Lung (tissue), 12 donors: Measurements from ENCODE around the gene MT3. TPM values are rescaled to one million over a fixed set of nuclear protein-coding genes. Genes with fewer than 3 reads are reported as not detected.

Experiments used
- ATAC-seq: fragments of 200-7000 bp; cut with Tn5 transposase; one replicate; pipeline ENCODE4 v1.9.1; 2020; ENCODE audit warnings: moderate number of reproducible peaks; ENCODE audit not compliant: insufficient read depth, low FRiP score
- DNase-seq, 3 donors: peaks; one replicate each; pipeline ENCODE4 v3.0.0-alpha.2; 2013 to 2017
- H3K27ac ChIP-seq, 2 donors: one replicate each; pipeline ENCODE4 v1.5.1; 2013; ENCODE audit warnings: mild to moderate bottlenecking in 2 of 2, moderate library complexity in 2 of 2, control low read depth in 1 of 2, inconsistent platforms in 1 of 2, low read depth in 1 of 2, low read length in 1 of 2
- H3K27me3 ChIP-seq, 3 donors: one replicate each; pipeline ENCODE4 v1.5.1; 2013; ENCODE audit warnings: low read length in 2 of 3; ENCODE audit not compliant: control insufficient read depth in 3 of 3, insufficient read depth in 3 of 3
- H3K36me3 ChIP-seq, 4 donors: one replicate each; pipeline ENCODE4 v1.5.1; 2013; ENCODE audit warnings: low read length in 4 of 4, mild to moderate bottlenecking in 1 of 4, moderate library complexity in 1 of 4; ENCODE audit not compliant: control insufficient read depth in 4 of 4, insufficient read depth in 4 of 4
- H3K4me1 ChIP-seq, 5 donors: one replicate each; pipeline ENCODE4 v1.5.1; 2013; ENCODE audit warnings: low read length in 5 of 5, mild to moderate bottlenecking in 2 of 5, moderate library complexity in 1 of 5; ENCODE audit not compliant: control insufficient read depth in 5 of 5, insufficient read depth in 5 of 5
- H3K4me3 ChIP-seq: one replicate; pipeline ENCODE4 v1.5.1; 2013; ENCODE audit warnings: mild to moderate bottlenecking, control low read depth, moderate library complexity
- H3K9ac ChIP-seq, 2 donors: one replicate each; pipeline ENCODE4 v1.5.1; 2013; ENCODE audit warnings: low read length in 2 of 2, control low read depth in 1 of 2; ENCODE audit not compliant: insufficient read depth in 1 of 2
- H3K9me3 ChIP-seq, 4 donors: one replicate each; pipeline ENCODE4 v1.5.1; 2013; ENCODE audit warnings: low read length in 3 of 4, mild to moderate bottlenecking in 1 of 4, moderate library complexity in 1 of 4; ENCODE audit not compliant: control insufficient read depth in 4 of 4, insufficient read depth in 3 of 4
- WGBS, 2 donors: extraction: QIAGEN DNeasy Blood & Tissue Kit; methylation state at CpG; one replicate each; pipeline ENCODE4 v1.1.7; 2013; 5-methylcytosine and 5-hydroxymethylcytosine counted together
- polyA plus RNA-seq, 2 donors: library from polyadenylated mRNA; stranded (reverse); fragments of 200-250 nt; gene quantifications; one replicate each; pipeline ENCODE4 v1.2.1, GENCODE V29; 2013
- total RNA-seq, 2 donors: library from RNA; depleted of rRNA in 1 of 2; stranded (reverse); fragments of >200 nt in 1 of 2; gene quantifications; one replicate each; pipeline ENCODE4 v1.2.1, GENCODE V29; 2014 to 2021
- TF ChIP-seq, protein P1 (sequence below): IDR thresholded peaks from 2 replicates; pipeline ENCODE4 v1.5.1; 2012; ENCODE audit warnings: mild to moderate bottlenecking; ENCODE audit errors: control extremely low read depth, extremely low read depth
- donor health status: control.
- donor health status: control.
- donor health status: Bipolar disorder and iron deficiency.
- donor health status: healthy.
- donor health status: DM: yes; HTN: yes; CAD: no.

MT3 gene
- total and polyA plus RNA-seq, 4 donors: 1.3 to 4.4 TPM; not detected in 2

DNA sequence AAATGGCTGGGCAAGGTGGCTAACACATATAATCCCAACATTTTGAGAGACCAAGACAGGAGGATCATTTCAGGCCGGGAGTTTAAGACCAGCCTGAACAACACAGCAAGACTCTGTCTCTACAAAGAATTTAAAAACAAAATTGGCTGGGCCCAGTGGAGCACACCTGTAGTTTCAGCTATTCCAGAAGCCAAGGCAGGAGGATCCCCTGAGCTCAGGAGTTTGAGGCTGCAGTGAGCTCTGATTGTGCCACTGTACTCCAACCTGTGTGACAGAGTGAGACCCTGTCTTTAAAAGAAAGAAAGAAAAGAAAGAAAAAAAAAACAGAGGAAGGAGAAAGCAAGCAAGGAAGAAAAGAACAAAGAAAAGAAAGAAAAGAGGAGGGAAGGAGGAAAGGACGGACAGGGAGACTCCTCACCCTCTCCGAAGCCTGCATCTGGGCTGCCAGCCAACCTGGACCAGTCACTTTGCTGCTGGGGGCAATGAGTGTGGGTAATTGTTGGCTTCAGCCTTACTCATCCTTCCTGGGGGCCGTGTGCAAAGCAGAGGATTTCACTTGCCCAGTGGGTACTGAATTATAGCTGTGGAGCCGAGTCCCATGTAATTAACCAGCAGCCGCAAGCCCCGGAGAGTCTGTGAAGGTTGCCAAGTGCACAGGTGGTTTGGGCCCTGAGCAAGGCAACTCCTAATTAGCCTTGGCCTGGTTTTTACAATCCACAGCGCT lies 31.1 kb upstream of the MT3 start:
- DNase-seq (no peak), ATAC-seq (no peak)
- no peaks in the 10 kb centered on the region for H3K4me1 ChIP-seq
- H3K9me3 ChIP-seq: no peaks in the 10 kb centered on the region
- H3K4me3 ChIP-seq: no peak overlapping the region
- TF ChIP-seq, protein P1, sequence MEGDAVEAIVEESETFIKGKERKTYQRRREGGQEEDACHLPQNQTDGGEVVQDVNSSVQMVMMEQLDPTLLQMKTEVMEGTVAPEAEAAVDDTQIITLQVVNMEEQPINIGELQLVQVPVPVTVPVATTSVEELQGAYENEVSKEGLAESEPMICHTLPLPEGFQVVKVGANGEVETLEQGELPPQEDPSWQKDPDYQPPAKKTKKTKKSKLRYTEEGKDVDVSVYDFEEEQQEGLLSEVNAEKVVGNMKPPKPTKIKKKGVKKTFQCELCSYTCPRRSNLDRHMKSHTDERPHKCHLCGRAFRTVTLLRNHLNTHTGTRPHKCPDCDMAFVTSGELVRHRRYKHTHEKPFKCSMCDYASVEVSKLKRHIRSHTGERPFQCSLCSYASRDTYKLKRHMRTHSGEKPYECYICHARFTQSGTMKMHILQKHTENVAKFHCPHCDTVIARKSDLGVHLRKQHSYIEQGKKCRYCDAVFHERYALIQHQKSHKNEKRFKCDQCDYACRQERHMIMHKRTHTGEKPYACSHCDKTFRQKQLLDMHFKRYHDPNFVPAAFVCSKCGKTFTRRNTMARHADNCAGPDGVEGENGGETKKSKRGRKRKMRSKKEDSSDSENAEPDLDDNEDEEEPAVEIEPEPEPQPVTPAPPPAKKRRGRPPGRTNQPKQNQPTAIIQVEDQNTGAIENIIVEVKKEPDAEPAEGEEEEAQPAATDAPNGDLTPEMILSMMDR: no peak
- H3K9ac ChIP-seq: no peak overlapping the region
- WGBS, 2 donors: 80 to 85% methylated on average over 8 of the region's 8 CpGs
- no peak overlapping the region for H3K27ac ChIP-seq
- H3K36me3 ChIP-seq: no peaks in the 10 kb centered on the region
- peaks cover 0 to 5% (median 0%) of the 10 kb centered on the region in 3 donors for H3K27me3 ChIP-seq

DNA sequence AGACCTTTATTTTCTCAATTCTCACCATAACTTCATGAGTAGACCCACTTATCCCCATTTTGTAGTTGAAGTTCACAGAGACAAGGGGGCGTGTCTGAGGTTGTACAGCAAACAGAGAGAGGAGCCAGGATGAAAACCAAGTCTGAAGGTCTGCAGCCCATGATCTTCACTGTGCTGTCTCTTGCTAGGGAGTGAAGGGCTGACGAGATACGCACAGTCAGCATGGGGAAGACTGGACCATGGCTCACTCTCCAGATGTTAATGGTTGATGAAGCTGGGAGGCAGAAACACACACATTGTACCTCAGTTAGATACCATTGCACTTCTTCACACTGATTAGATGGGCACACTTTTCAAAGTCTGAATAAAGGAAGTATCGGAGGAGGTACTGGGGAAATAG lies 30.2 kb upstream of the MT3 start:
- H3K4me3 ChIP-seq: no peak overlapping the region
- ATAC-seq (no peak), DNase-seq (no peak)
- peaks cover 0 to 5% (median 0%) of the 10 kb centered on the region in 3 donors for H3K27me3 ChIP-seq
- no peak overlapping the region for H3K27ac ChIP-seq
- no peaks in the 10 kb centered on the region for H3K4me1 ChIP-seq
- H3K36me3 ChIP-seq: no peaks in the 10 kb centered on the region
- no peaks in the 10 kb centered on the region for H3K9me3 ChIP-seq
- no peak overlapping the region for H3K9ac ChIP-seq
- TF ChIP-seq, protein P1: no peak
- WGBS, 2 donors: 84 to 92% methylated on average over 4 of the region's 4 CpGs

DNA sequence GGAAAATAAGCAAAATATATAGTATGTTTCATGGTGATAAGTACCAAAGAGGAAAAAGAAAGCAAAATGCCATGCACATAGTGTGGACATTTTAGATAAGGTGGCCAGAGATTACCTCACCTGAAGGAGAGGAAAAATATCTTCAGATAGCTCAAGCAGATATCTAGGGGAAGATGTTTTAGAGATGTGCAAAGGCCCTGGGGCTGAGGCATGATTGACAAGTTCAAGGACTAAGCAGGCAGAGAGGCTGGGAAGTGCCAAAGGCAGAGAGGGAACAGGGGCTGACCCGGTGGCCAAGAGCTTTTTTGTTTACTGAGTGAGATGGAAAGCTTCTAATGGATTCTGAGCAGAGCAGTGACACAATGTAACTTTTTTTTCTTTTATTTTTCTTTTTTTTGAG lies 28.9 kb upstream of the MT3 start:
- TF ChIP-seq, protein P1: no peak
- Histone ChIP-seq H3K9ac (no peak overlapping the region), H3K4me1 (no peaks in the 10 kb centered on the region), H3K4me3 (no peak overlapping the region), H3K36me3 (no peaks in the 10 kb centered on the region), H3K9me3 (no peaks in the 10 kb centered on the region), H3K27me3 (peaks cover 0 to 5% (median 0%) of the 10 kb centered on the region in 3 donors), H3K27ac (no peak overlapping the region)
- WGBS, 2 donors: 70 to 73% methylated on average over 1 of the region's 1 CpG
- DNase-seq: no peak
- no peak for ATAC-seq
